Stimulated activated CD8-positive, alpha-beta memory T cell treated with anti-CD3 and anti-CD28 coated beads, Interleukin-12 subunit alpha, Interleukin-12 subunit beta, amount 100 ng/mL, for 4 hours (primary cell): Measurements from ENCODE around the gene BMP4.
"Not testable (repeated sequence)": the region's sequence is repeated elsewhere in the genome, so short reads cannot be mapped to it uniquely, and the experiment has no call there.

Experiments used
- DNase-seq: peaks from one replicate; pipeline ENCODE4 v3.0.0-alpha.2; 2020; ENCODE audit warnings: low read depth

BMP4 gene

DNA sequence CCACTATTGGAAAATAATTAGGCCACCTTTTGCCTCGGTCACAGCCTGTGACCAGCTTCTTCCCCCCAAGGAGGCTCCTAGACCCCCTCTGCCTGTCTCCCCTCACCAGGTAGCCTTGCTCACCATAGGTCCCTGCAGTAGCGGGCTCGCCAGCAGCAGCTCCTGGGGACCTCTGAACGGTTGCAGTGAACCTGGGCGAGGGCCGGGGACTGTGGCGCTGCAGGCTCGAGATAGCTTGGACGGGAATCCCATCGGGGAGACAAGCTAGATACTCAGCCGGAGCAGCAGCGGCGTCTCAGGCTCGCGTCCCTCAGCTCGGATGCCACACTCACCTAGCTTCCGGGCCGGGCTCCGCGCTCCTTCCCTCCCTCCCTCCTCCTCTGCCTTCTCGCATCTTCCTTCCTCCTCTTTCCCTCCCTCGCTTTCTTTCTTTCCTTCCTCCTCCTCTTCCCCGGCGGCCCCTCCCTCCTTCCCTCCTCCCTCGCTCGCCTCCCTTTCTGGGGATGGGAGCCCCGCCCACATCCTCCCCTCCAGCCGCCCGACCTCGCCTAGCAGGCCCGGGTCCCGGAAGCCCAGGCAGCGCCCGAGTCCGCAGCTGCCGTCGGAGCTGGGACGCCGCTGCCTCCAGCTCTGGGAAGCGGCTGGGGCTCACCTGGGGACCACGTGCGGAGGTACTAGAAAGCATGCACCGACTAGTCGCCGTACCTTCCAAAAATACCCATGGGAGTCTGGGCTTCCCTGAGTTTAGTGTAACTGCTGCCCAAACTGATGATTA lies at the start of gene BMP4:
Gene BMP4, minus strand, starts transcription at position 399 of the 775 bp plus-strand sequence. CDS start 4,603 bp downstream, outside the sequence.
- no peak for DNase-seq

DNA sequence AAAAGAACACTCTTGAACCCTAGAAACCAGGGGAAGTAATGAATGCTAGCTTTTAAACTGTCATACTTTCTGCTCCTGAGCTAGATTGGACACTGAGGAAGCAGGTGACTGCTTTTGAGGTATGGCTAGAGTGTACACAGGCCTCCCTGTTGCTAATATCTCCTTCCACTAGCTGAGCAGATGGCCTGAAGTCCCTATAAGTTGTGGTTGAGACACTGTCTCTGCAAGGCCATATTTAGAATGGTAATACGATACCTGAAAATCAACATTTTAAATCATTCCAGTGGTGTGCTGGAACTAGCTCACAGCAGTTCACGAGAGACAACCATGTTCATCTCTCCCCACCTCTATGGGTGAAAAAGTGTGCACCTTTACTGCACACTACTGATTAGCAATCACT lies 46.4 kb upstream of the BMP4 start:
- no peak for DNase-seq

DNA sequence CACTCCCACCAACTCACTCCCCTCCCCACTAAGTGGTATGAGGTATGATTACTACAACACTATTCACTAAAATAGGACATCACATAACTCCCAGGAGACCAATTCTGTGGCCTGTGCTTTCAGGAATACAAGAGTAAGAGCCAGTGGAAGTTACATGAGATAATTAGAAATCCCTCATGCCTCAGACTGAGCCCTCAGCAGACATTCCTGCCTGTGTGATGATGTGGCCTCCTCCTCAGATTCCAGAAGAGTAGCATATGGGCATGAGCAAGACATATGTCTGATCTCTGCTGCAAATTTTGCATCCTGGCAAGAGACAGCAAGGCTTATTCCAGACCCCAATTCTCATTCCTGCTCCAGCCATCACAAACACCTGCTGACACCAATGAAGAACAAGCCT lies 46.0 kb upstream of the BMP4 start:
- DNase-seq = no peak

DNA sequence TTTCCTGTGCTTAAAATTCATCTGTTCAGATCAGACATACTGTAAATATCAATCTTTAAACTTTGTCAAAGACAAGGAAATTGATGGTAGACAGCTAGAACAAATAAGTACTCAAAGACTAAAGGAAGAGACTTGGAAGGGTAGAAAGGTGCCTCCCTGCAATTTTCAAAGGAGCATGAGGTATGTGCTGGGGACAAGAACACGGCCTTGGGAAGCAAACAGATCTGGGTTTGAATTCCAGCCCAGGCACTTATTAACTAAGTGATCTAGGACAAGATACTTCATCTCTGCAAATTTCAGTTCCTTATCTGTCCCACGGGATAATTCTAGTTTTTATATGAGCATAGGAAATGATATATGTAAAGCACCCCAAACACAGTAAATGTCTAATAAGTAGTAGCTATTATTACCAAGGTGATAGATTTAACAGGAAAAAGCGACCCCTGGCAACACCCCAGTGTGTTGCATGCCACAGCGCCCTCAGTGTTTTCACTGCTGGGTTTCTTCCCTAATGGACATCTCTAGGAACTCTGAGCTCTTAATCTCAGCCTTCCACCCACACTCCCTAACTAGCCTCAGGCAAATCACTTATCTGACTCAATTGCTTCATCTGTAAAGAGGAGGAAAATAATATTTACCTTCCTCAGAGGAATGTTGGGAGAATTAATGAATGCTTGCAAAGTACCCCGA lies 44.7 kb upstream of the BMP4 start:
- no peak for DNase-seq

DNA sequence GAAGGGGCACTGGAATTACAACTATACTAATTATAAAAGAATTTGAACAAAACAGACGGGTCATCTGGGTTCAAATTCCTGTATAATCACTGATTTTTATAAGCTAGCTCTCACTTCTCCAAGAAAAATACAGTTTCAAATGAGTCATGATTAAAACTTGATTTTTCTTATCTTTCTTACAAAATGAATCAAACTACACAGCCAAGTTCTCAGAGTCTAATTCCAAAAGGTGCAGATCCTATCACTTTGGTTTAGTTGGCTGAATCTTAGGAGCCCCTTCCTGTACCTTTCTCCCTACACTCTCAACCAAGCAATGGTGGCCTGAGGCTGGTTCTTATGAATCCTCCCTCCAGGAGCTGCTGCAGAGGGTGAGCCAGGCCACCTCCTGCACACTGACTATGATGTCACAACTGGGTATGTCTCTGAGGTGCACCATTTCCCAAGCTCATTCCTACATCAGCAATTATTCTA lies 43.8 kb upstream of the BMP4 start:
- DNase-seq = no peak

DNA sequence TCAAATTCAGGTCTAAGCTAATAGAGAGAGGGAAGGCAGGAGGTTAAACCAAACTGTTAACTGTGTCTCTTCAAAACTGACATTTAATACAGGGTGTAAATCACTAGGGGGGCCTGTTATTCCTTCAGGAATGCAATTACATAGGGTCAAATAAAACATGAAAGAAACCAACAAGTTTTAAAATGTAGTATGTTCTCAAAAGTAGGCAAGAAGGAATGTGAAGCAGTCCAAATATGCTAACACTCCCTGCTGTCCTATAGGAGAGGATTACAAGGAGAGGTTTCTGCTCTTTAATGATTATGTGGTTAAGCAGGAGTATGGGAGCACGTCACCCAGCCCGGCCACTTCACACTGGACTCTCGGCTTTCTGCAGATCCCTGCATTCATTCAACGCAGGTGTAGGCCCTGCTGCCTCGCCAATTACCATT lies 42.5 kb upstream of the BMP4 start:
- DNase-seq = no peak

DNA sequence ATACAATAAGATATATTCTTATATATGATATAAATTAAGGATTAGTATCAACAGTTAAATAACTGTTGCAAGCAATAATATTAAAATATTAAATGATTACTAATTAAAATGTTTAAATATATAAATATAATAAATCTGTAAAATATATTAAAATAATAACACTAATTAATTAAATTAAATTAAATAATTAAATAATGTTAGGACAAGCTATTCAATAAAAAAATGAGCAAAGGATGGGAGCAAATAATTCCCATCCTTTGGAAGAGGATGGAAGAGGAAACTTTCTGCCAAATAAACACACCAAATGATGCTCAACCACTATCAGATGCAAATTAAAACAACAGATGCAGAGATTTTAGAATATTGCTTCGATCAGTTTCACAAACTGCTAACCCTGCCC lies 39.4 kb upstream of the BMP4 start:
- no peak for DNase-seq

DNA sequence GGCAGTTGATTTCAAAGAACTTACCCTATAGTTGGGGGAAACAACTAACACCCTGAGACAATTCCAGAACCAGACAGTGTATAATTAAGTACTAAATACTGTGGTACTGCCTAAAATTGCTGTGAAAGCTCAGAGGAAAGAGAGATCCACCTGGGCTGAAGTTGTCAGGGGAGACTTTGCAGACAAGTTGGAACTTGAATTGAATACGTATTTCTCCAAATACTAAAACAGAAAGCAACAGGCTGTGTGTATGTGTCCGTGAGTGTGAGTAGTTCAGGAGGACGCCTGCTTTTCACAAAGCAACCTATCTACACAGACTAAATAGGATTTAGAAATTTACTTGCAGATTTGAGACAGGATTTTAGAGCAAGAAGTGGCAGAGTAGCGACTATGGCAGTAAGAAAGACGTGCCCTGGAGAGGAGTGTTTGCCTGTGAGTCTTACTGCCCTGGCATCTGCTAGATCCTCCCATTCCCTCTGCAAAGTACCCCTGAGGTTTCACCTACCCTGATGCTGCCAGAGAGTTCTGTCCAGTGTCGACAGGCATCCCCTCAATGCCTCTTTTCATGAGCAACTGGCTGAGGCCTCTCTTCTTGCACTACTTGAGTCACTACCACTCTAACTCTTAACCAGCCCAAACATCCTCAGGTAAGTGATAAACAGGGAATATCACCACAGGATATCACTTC lies 37.4 kb upstream of the BMP4 start:
- DNase-seq = no peak

DNA sequence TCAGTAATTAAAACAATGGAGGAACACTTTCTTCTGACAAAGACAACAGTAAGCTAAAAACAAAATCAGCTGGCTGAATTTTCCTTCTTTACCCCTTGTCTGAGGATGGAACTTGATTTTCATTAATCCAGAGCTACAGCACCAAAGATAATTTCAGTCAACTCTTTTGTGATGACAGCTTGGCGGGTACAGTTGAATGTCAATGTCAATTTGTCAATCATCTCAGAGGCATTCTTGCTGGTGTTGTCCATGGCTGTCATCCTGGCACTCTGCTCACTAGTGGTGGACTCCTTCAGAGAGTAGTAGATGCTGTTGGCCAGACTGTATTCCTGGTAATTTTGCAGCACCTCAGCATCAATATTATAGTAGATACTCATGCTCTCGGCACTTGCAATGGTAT lies 34.4 kb upstream of the BMP4 start:
- DNase-seq = no peak

DNA sequence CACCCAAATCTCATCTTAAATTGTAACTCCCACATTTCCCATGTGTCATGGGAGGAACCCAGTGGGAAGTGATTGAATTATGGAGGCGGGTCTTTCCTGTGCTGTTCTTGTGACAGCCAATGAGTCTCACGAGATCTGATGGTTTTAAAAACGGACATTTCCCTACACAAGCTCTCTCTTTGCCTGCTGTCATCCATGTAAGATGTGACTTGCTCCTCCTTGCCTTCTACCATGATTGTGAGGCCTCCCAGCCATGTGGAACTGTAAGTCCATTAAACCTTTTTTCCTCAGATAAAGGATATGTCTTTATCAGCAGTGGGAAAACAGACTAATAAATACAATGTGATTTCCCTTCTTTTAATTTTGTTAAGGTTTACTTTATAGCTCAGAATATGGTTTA lies 30.1 kb upstream of the BMP4 start:
- DNase-seq = not testable (repeated sequence)

DNA sequence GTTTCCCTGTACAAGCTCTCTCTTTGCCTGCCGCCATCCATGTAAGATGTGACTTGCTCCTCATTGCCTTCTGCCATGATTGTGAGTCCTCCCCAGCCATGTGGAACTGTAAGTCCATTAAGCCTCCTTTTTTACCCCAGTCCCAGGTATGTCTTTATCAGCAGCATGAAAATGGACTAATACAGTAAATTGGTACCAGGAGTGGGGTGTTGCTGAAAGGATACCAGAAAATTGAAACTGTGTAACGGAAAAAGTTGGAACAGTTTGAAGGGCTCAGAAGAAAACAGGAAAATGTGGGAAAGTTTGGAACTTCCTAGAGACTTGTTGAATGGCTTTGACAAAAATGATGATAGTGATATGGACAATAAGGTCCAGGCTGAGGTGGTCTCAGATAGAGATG lies 28.3 kb upstream of the BMP4 start:
- DNase-seq = not testable (repeated sequence)

DNA sequence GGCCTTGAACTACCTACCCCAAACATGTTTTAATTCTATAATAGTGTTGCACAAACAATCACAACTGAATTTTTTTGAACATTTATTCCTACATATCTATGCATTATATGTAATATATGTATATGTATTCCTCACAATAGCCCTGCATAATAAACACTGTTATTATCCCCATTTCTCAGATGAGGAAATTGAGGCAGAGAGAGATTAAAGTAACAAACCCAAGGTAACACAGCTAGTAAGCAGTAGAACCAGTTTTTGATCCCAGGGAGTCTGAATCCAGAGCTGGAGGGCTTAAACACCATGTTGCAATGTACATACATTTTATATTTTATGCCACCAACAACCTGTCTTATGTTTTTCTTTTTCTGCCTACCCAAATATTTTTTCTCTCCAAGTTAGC lies 26.5 kb upstream of the BMP4 start:
- no peak for DNase-seq

DNA sequence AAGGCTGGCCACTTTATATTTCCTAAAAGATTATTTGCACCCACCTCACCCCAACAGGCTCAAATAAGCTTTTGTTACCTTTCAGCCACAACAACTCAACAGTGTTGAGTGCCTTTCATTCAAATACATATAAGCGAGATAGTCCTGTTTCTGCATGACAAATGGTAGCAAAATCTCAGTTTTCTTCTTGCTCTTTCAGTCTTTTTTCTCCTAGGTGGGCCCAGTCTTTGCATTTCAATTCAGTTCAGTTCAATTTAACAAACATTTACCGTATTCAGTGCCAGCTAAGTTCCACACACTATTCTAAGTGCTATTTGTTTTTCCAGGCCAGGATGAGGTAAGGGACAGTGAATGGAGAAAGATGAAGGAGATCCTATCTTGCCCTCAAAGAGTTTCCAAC lies 25.9 kb upstream of the BMP4 start:
- DNase-seq = no peak

DNA sequence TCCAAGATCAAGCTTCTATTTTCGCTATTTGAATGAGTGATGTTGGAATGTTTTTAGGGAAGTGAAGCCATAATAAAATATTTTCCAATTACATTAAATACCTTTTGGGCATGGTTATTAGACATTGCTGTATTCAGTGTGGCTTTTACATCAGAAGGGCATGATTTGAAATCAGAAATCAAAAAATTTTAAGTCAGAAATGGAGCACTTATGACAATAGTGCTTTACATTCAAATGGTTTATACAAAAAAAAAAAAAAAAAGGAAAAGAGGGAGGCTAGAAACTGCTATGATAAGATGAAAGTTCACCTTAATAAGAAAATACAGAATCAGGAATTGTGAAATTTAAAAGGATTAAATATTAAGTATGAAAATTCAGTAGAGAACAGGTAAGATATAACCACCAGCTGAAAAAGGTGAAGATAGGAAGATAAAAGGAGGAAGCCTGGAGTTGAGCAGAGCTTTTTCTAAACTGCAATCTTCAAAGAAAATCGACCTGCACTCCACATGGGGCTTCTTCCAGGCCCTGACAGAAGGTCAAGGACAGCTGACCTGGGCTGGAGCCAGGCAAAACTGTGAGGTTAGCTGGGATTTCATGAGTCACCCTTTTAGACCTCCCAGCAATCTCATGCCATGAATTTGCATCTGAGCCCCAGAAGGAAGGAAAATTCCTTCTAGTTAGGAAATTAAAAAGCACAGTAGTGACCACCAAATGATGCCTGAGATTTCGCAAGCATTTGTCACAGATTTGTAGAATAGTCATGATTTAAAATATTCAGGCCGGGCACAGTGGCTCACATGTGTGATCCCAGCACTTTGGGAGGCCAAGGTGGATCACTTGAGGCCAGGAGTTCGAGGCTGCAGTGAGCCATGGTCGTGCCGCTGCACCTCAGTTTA lies 23.4 kb upstream of the BMP4 start:
- DNase-seq = no peak

DNA sequence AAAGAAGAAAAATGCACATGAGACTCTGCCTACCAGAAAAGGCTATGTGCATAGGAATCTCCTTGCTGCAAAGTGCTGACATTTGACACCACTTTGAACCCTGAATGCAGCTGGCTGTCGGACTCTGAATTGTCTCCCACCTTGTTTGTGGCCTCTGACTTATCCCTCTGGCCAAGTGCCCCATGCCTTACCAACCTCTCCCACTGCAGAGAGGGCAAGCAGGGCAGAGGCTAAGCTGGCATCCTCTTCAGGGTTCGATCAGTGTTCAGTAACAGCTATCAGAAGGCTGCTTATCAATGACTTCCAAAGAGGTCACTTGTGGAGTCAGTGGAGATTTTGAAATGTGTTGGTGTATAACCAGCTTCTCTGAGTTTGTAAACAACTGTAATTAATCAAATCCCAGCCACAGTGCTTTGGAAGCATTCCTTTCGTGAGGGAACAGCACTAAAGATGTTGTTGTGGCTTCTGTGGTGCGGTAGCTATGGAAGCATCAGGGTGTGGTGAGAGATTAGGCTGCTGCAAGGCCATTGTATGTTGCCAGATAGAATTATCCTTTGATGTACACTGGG lies 22.6 kb upstream of the BMP4 start:
- DNase-seq = no peak

DNA sequence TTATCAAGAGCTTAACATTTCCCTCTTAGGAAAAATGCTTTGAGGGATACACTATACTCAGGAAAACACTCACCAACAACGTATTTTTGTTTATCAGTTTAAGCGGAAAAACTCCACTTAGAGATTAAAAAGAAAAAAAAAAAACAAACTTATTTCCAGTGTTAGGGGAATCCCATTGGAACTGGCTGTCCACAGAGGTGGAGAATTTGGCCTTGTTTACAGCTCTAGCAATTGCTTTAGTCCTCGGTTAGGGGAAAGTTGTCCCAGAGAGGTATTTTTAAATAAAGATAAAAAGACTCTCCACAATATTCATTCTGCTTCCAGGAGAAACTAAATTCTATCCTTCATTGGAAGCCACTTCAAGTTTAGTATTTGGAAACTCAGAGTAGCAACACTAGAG lies 21.6 kb upstream of the BMP4 start:
- DNase-seq = no peak

DNA sequence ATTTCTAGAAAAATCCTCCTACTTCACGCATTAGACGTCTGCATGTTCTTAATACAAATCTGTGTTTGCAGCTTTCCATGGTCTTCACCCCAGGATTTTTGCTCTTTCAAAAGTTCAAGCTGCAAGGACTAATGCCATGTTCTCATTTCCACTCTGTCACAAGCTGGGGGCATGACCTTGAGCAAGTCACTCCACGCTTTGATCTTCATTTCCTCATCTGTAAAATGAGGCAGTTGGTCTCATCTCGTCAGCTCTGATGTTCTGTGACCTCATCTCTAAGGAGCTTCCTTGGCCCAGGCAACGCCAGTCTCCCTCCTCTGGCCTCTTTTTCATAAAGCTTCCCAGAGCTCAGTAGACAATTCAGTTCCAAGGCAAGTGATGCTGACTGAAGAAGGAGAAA lies 18.8 kb upstream of the BMP4 start:
- DNase-seq = no peak

DNA sequence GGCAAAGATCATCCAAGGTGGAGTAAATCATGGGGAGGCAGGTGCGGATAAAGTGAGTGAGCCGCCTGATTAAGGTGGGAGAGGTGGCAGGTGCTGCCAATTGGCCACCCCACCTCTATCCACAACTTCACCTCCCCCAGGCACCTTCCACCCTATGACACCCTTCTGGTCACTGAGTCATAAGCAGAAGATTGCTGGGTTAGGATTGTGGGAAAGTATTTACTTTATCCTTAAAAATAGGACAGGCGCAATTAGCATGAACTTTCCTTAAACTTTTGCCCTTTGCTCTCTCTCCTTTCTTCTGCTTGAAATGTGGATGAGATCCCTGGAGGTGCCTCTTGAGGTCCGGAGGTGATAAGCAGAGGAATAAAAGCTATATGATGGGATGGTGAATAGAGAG lies 14.9 kb upstream of the BMP4 start:
- no peak for DNase-seq

DNA sequence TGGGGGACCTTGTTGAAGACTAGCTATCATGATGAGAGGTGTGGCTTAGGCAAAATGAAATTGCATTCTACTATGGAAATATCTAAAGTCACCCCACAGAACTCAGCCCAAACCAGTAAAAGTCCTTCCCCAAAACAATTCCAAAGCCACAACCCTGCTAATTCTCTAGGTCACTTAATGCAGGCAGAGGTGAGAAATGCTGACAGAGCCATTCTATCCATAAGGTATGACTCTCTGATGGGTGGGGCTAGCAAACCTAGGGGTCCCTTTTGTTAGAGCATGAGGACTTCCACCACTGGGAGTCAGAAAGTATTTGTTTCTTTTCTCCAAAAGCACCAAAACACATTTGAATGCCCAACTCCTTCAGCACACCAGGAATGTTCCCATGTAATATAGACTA lies 12.7 kb upstream of the BMP4 start:
- no peak for DNase-seq

DNA sequence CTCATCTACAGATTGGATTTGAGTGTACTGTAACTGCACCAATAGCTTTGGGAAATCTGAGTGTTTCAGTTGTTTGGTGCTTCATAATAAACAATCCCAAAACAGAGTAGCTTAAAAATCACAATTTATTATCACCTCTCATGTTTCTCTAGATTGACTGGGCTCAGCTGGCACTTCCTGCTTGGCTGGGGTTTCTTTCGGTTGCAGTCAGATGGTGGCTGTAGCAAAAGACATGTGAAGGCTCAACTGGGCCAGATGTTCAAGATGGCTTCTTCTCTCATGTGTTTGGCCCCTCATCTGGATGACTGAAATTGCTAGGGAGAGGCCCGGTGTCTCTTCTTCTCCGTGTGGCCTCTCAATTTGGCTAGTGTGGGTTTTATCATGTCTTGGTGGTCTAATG lies 12.1 kb upstream of the BMP4 start:
- DNase-seq = no peak

DNA sequence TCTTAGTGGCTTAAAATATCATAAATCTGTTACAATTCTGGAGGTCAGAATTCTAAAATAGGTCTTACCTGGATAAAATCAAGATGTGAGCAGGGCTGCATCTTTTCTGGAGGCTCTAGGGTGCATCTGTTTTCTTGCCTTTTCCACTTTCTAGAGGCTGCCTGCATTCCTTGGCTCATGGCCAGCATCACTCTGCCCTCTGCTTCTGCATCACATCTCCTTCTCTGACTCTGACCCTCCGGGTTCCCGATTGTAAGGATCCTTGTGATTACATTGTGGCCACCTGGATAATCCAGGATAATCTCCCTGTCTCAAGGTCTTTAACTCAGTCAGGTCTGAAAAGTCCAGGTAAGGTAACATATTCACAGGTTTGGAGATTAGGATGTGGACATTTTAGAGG lies 11.0 kb upstream of the BMP4 start:
- DNase-seq = no peak

DNA sequence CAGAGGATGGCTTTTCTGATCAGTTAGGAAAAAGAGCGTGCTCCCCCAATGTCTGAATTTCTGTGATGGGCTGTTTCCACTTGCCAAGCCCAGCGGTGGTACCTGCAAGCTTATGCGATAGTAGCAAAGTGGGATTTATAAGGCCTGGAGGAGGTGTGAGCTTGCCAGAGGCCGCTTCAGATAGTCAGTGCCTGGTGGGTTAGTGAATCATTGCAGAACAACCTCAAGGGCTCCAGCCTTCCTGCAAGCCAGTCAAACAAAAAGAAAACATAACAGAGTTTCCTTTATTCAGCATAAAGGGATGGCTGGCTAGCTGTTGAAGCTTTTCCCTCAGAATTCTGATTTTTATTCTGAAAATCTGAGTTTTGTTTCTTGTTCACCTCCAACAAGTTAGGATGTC lies 7.6 kb upstream of the BMP4 start:
- no peak for DNase-seq
